ENCODE results near the gene LDB3.

LDB3 gene

GRCh38 chr10:86757113-86757972 lies 89.0 kb downstream of the LDB3 start (continued):
- TF ChIP-seq ZFHX2 (tag by site-specific recombination; conservative IDR thresholded peaks at IDR 0.05) (peak; percentile 43), ZNF292 (tag by site-specific recombination; IDR thresholded peaks at IDR 0.05; ENCODE audit: borderline replicate concordance, low read depth) (no peak), ZBTB26 (tag by site-specific recombination; optimal IDR thresholded peaks at IDR 0.05) (peak; percentile 64), SP3 (tag by site-specific recombination; IDR thresholded peaks at IDR 0.05) (no peak), ZNF133 (tag by site-specific recombination; IDR thresholded peaks at IDR 0.05) (no peak), ZNF10 (tag by site-specific recombination; IDR thresholded peaks at IDR 0.05) (0 out of 2 replicates have a peak, but pooled peaks have one; percentile 32), PRDM10 (tag by site-specific recombination; IDR thresholded peaks at IDR 0.05) (peak; percentile 58), ZNF658 (tag by site-specific recombination; IDR thresholded peaks at IDR 0.05) (no peak), ZNF426 (tag by site-specific recombination; IDR thresholded peaks at IDR 0.05) (no peak), ZNF248 (tag by site-specific recombination; IDR thresholded peaks at IDR 0.05) (no peak), PBX3 (CRISPR knock-in tag; IDR thresholded peaks at IDR 0.05) (no peak), KLF10 (tag by site-specific recombination; IDR thresholded peaks at IDR 0.05) (no peak), ZNF37A (tag by site-specific recombination; IDR thresholded peaks at IDR 0.05) (no peak), BCL6B (tag by site-specific recombination; IDR thresholded peaks at IDR 0.05) (no peak), ZNF354C (tag by site-specific recombination; IDR thresholded peaks at IDR 0.05; ENCODE audit: borderline replicate concordance, low read depth) (no peak), SCRT1 (tag by site-specific recombination; IDR thresholded peaks at IDR 0.05; ENCODE audit: borderline replicate concordance) (peak; percentile 91), ZBTB17 (tag by site-specific recombination; IDR thresholded peaks at IDR 0.05) (peak; percentile 73), ZNF629 (tag by site-specific recombination; IDR thresholded peaks at IDR 0.05) (peak; percentile 65; the same call in 1 of the 2 replicates), INSM2 (tag by site-specific recombination; IDR thresholded peaks at IDR 0.05) (no peak; the same call in 1 of the 2 replicates), ZBTB7A (tag by site-specific recombination; IDR thresholded peaks at IDR 0.05; ENCODE audit: low read depth) (no peak), BCL11B (tag by site-specific recombination; IDR thresholded peaks at IDR 0.05; ENCODE audit: low read depth) (no peak), ZNF791 (tag by site-specific recombination; IDR thresholded peaks at IDR 0.05) (no peak), ZNF660 (tag by site-specific recombination; IDR thresholded peaks at IDR 0.05) (no peak), ZNF558 (tag by site-specific recombination; IDR thresholded peaks at IDR 0.05) (no peak), ZNF223 (tag by site-specific recombination; IDR thresholded peaks at IDR 0.05) (peak; percentile 82), REST (tag by site-specific recombination; IDR thresholded peaks at IDR 0.05) (peak; percentile 10; the same call in 1 of the 2 replicates), ZFP69B (tag by site-specific recombination; IDR thresholded peaks at IDR 0.05) (peak; percentile 96)
